H9 (cell line): ENCODE data around the gene BLTP1. TPM values are rescaled to one million over a fixed set of nuclear protein-coding genes. Genes with fewer than 3 reads are reported as not detected.

Source experiments
- DNase-seq: peaks from one replicate; pipeline ENCODE4 v3.0.0-alpha.2; 2017
- H2AFZ ChIP-seq: one replicate; pipeline ENCODE4 v1.6.1; 2013; ENCODE audit warnings: mild to moderate bottlenecking, low read length, control low read depth, moderate library complexity
- H2AK5ac ChIP-seq: 2 replicates; pipeline ENCODE4 v1.6.1; 2013; ENCODE audit warnings: low read length, control low read depth, mixed read lengths; ENCODE audit not compliant: insufficient read length
- H2BK120ac ChIP-seq: one replicate; pipeline ENCODE4 v1.6.1; 2013; ENCODE audit warnings: low read depth, mild to moderate bottlenecking, low read length, control low read depth, inconsistent platforms; ENCODE audit not compliant: poor library complexity, severe bottlenecking
- H2BK12ac ChIP-seq: 2 replicates; pipeline ENCODE4 v1.6.1; 2013; ENCODE audit warnings: low read length, control low read depth, mixed read lengths, low read depth; ENCODE audit not compliant: insufficient read length
- H2BK15ac ChIP-seq: 2 replicates; pipeline ENCODE4 v1.6.1; 2013; ENCODE audit warnings: low read depth, low read length, control low read depth
- H2BK20ac ChIP-seq: one replicate; pipeline ENCODE4 v1.6.1; 2013; ENCODE audit warnings: low read depth, mild to moderate bottlenecking, low read length, control low read depth, inconsistent platforms; ENCODE audit not compliant: poor library complexity, severe bottlenecking
- H2BK5ac ChIP-seq: 2 replicates; pipeline ENCODE4 v1.6.1; 2013; ENCODE audit warnings: low read length, control low read depth, mixed read lengths; ENCODE audit not compliant: insufficient read length
- H3K14ac ChIP-seq: 2 replicates; pipeline ENCODE4 v1.6.1; 2013; ENCODE audit warnings: low read length, control low read depth; ENCODE audit not compliant: insufficient read depth
- H3K18ac ChIP-seq: 2 replicates; pipeline ENCODE4 v1.6.1; 2013; ENCODE audit warnings: low read depth, mild to moderate bottlenecking, mixed read lengths, low read length, control low read depth; ENCODE audit not compliant: insufficient read length
- H3K23ac ChIP-seq: 2 replicates; pipeline ENCODE4 v1.6.1; 2013; ENCODE audit warnings: low read length, control low read depth, mixed read lengths, low read depth; ENCODE audit not compliant: insufficient read length
- H3K23me2 ChIP-seq: 2 replicates; pipeline ENCODE4 v1.6.1; 2013; ENCODE audit warnings: low read depth, mild to moderate bottlenecking, mixed read lengths, low read length, control low read depth; ENCODE audit not compliant: insufficient read length, poor library complexity, severe bottlenecking
- H3K27ac ChIP-seq: 2 replicates; pipeline ENCODE4 v1.5.1; 2013; ENCODE audit warnings: low read length, control low read depth, mixed read lengths, low read depth; ENCODE audit not compliant: insufficient read length
- H3K27me3 ChIP-seq: 2 replicates; pipeline ENCODE4 v1.6.1; 2013; ENCODE audit warnings: low read length, control low read depth, inconsistent platforms; ENCODE audit not compliant: insufficient read depth
- H3K4ac ChIP-seq: 2 replicates; pipeline ENCODE4 v1.6.1; 2013; ENCODE audit warnings: low read depth, mild to moderate bottlenecking, control low read depth, inconsistent platforms, low read length, moderate library complexity
- H3K4me1 ChIP-seq: 2 replicates; pipeline ENCODE4 v1.6.1; 2013; ENCODE audit warnings: low read length, control low read depth, inconsistent platforms; ENCODE audit not compliant: insufficient read depth
- H3K4me2 ChIP-seq: 2 replicates; pipeline ENCODE4 v1.6.1; 2013; ENCODE audit warnings: low read length, control low read depth, mixed read lengths; ENCODE audit not compliant: insufficient read length, insufficient read depth
- H3K56ac ChIP-seq: 2 replicates; pipeline ENCODE4 v1.6.1; 2013; ENCODE audit warnings: low read depth, mild to moderate bottlenecking, mixed read lengths, low read length, control low read depth; ENCODE audit not compliant: insufficient read length
- H3K79me1 ChIP-seq: 2 replicates; pipeline ENCODE4 v1.6.1; 2013; ENCODE audit warnings: low read depth, mild to moderate bottlenecking, moderate library complexity, low read length, control low read depth, inconsistent platforms; ENCODE audit not compliant: insufficient read depth, poor library complexity, severe bottlenecking
- H3K79me2 ChIP-seq: 2 replicates; pipeline ENCODE4 v1.6.1; 2013; ENCODE audit warnings: low read length, control low read depth, inconsistent platforms; ENCODE audit not compliant: insufficient read depth
- H3K9ac ChIP-seq: 2 replicates; pipeline ENCODE4 v1.6.1; 2013; ENCODE audit warnings: low read length, control low read depth, mixed read lengths; ENCODE audit not compliant: insufficient read length; ENCODE audit errors: extremely low read depth
- H3K9me3 ChIP-seq: one replicate; pipeline ENCODE4 v1.6.1; 2013; ENCODE audit warnings: low read depth, low read length, inconsistent platforms; ENCODE audit not compliant: control insufficient read depth
- H3T11ph ChIP-seq: one replicate; pipeline ENCODE4 v1.6.1; 2013; ENCODE audit warnings: mild to moderate bottlenecking, low read length, control low read depth, inconsistent platforms
- H4K20me1 ChIP-seq: one replicate; pipeline ENCODE4 v1.6.1; 2013; ENCODE audit not compliant: control insufficient read depth, insufficient read length, insufficient read depth
- H4K5ac ChIP-seq: 2 replicates; pipeline ENCODE4 v1.6.1; 2013; ENCODE audit warnings: low read depth, mild to moderate bottlenecking, mixed read lengths, low read length, control low read depth; ENCODE audit not compliant: insufficient read length
- H4K8ac ChIP-seq: replicated peaks from 2 replicates; pipeline ENCODE4 v1.6.1; 2013; ENCODE audit warnings: low read length, control low read depth, mixed read lengths, low read depth; ENCODE audit not compliant: insufficient read length
- H4K91ac ChIP-seq: 2 replicates; pipeline ENCODE4 v1.6.1; 2013; ENCODE audit warnings: low read depth, mild to moderate bottlenecking, moderate library complexity, mixed read lengths, low read length, control low read depth; ENCODE audit not compliant: insufficient read length
- H3K27ac Mint-ChIP-seq, 3 experiments: 2 replicates in 2 of 3; 3 replicates in 1 of 3; pipeline ENCODE4 v1.8.0; 2020 to 2021; ENCODE audit warnings: mixed read lengths in 3 of 3, mild to moderate bottlenecking in 1 of 3, moderate library complexity in 1 of 3
- H3K27me3 Mint-ChIP-seq: 2 replicates; pipeline ENCODE4 v1.8.0; 2021; ENCODE audit warnings: low read depth, mild to moderate bottlenecking, moderate library complexity, mixed read lengths
- H3K36me3 Mint-ChIP-seq, 3 experiments: 2 replicates in 2 of 3; 3 replicates in 1 of 3; pipeline ENCODE4 v1.8.0; 2020 to 2021; ENCODE audit warnings: low read depth in 3 of 3, mixed read lengths in 3 of 3; ENCODE audit not compliant: insufficient read depth in 1 of 3
- H3K4me1 Mint-ChIP-seq, 2 experiments: 2 replicates each; pipeline ENCODE4 v1.8.0; 2020; ENCODE audit warnings: mixed read lengths in 2 of 2
- H3K4me3 Mint-ChIP-seq, 2 experiments: 2 replicates in 1 of 2; 3 replicates in 1 of 2; pipeline ENCODE4 v1.8.0; 2020 to 2021; ENCODE audit warnings: mild to moderate bottlenecking in 2 of 2, mixed read lengths in 2 of 2, moderate library complexity in 1 of 2
- H3K9me3 Mint-ChIP-seq, 2 experiments: 2 replicates in 1 of 2; 3 replicates in 1 of 2; pipeline ENCODE4 v1.8.0; 2020; ENCODE audit warnings: mild to moderate bottlenecking in 2 of 2, mixed read lengths in 2 of 2, moderate library complexity in 1 of 2
- CTCF ChIP-seq: fragments of 200-600 bp; sonication (generic); conservative IDR thresholded peaks from 3 replicates; pipeline ENCODE4 v1.8.0; 2021; ENCODE audit warnings: antibody characterized with exemption, mild to moderate bottlenecking
- whole genome bisulfite sequencing: extraction: QIAGEN DNeasy Blood & Tissue Kit; methylation state at CpG from one replicate; pipeline ENCODE4 v1.1.7; 2013; ENCODE audit warnings: missing lambda C conversion rate, low lambda C conversion rate, mixed read lengths; ENCODE audit not compliant: insufficient read length; ENCODE audit errors: extremely low coverage; 5-methylcytosine and 5-hydroxymethylcytosine counted together
- total RNA-seq: library from RNA; stranded (reverse); gene quantifications from 2 replicates; pipeline ENCODE4 v1.2.1, GENCODE V29; 2021

BLTP1 gene
- total RNA-seq, 1 experiment from 2014 or later, result 27.4 TPM

GRCh38 chr4:122195718-122196117 is 43.6 kb downstream of the BLTP1 start:
- no peak overlapping the region for H3K9ac ChIP-seq
- H3K14ac ChIP-seq, result no peak overlapping the region
- no peaks in the 10 kb centered on the region for H3K27me3 ChIP-seq
- no peaks in the 10 kb centered on the region for H3K79me1 ChIP-seq
- H2BK15ac ChIP-seq, result no peak overlapping the region
- no peaks in the 10 kb centered on the region for H3K27me3 Mint-ChIP-seq
- no peak overlapping the region for H3T11ph ChIP-seq
- H2AK5ac ChIP-seq, result no peak overlapping the region
- no peak overlapping the region for H2BK120ac ChIP-seq
- no peak overlapping the region for H3K27ac Mint-ChIP-seq
- no peak overlapping the region for H2BK12ac ChIP-seq
- H3K4me3 Mint-ChIP-seq, result no peak overlapping the region
- peaks cover 0 to 11% (median 0%) of the 10 kb centered on the region in 3 experiments; a peak in 4 of 7 replicates for H3K36me3 Mint-ChIP-seq
- H3K4ac ChIP-seq, result no peak overlapping the region
- H2AFZ ChIP-seq, result no peak overlapping the region
- no peak overlapping the region for H3K23ac ChIP-seq
- no peak overlapping the region for H3K56ac ChIP-seq
- H3K9me3 ChIP-seq, result no peaks in the 10 kb centered on the region
- H4K20me1 ChIP-seq, result no peaks in the 10 kb centered on the region
- H4K91ac ChIP-seq, result no peak overlapping the region
- H3K4me2 ChIP-seq, result no peak overlapping the region
- no peak overlapping the region for H3K27ac ChIP-seq
- DNase-seq, result no peak
- no peak overlapping the region for H2BK5ac ChIP-seq
- no CpG with 5 or more reads among the region's 1 CpG for WGBS
- H3K4me1 Mint-ChIP-seq, result no peaks in the 10 kb centered on the region
- no peak overlapping the region for H4K5ac ChIP-seq
- no peaks in the 10 kb centered on the region for H3K4me1 ChIP-seq
- H4K8ac ChIP-seq, result no peak overlapping the region
- no peaks in the 10 kb centered on the region for H3K9me3 Mint-ChIP-seq
- H3K23me2 ChIP-seq, result no peaks in the 10 kb centered on the region
- no peaks in the 10 kb centered on the region for H3K79me2 ChIP-seq
- no peak overlapping the region for H2BK20ac ChIP-seq
- H3K18ac ChIP-seq, result no peak overlapping the region
- no peak for TF ChIP-seq CTCF

Other genes with a start within 250 kb of the BLTP1 start
- gene TRPC3, start 200.3 kb upstream of the BLTP1 start, total RNA-seq, result 0.13 and 0.18 TPM in 2 replicates
- gene ADAD1, start 226.7 kb downstream of the BLTP1 start, total RNA-seq, result not detected in 2 replicates